ENCODE results near the gene KMT2C.

Gene KMT2C

GRCh38 chr7:152105205-152105604, 330.6 kb downstream of the KMT2C start:
- TF ChIP-seq CTCF (conservative IDR thresholded peaks at IDR 0.05): no peak
- no peak overlapping the region for H3K27ac ChIP-seq

- no peak overlapping the region for H3K27ac ChIP-seq
- no peak for TF ChIP-seq CTCF (conservative IDR thresholded peaks at IDR 0.05)
Observed at GRCh38 chr7:152103691-152104090, 332.1 kb downstream of the KMT2C start.

GRCh38 chr7:152103066-152103465, 332.7 kb downstream of the KMT2C start:
- H3K27ac ChIP-seq: no peak overlapping the region
- no peak for TF ChIP-seq CTCF (conservative IDR thresholded peaks at IDR 0.05)

GRCh38 chr7:152097330-152097729, 338.5 kb downstream of the KMT2C start:
- H3K27ac ChIP-seq: no peak overlapping the region
- no peak for TF ChIP-seq CTCF (conservative IDR thresholded peaks at IDR 0.05)

GRCh38 chr7:152095771-152096170, 340.0 kb downstream of the KMT2C start:
- H3K27ac ChIP-seq: no peak overlapping the region
- TF ChIP-seq CTCF (conservative IDR thresholded peaks at IDR 0.05): no peak

- no peak overlapping the region for H3K27ac ChIP-seq
- TF ChIP-seq CTCF (conservative IDR thresholded peaks at IDR 0.05): no peak
Observed at GRCh38 chr7:152093717-152094116, 342.1 kb downstream of the KMT2C start.

GRCh38 chr7:152090747-152091146, 345.1 kb downstream of the KMT2C start:
- no peak for TF ChIP-seq CTCF (conservative IDR thresholded peaks at IDR 0.05)
- H3K27ac ChIP-seq: no peak overlapping the region

- no peak for TF ChIP-seq CTCF (conservative IDR thresholded peaks at IDR 0.05)
- no peak overlapping the region for H3K27ac ChIP-seq
Observed at GRCh38 chr7:152089183-152089582, 346.6 kb downstream of the KMT2C start.

Measured in VCaP (cell line).